Fibroblast of the aortic adventitia (primary cell): Measurements from ENCODE around the gene BCO2. TPM values are rescaled to one million over a fixed set of nuclear protein-coding genes. Genes with fewer than 3 reads are reported as not detected.
A peak's percentile ranks its signal among the peaks of the same experiment; 100 is the strongest.

Experiments used
- DNase-seq: peaks from one replicate; pipeline ENCODE4 v3.0.0-alpha.2; 2010; ENCODE audit warnings: low read depth
- H3K4me3 ChIP-seq: 2 replicates; pipeline ENCODE4 v1.5.1; 2011; ENCODE audit warnings: low read depth, mild to moderate bottlenecking, control low read depth, low read length, moderate library complexity
- CTCF ChIP-seq: IDR thresholded peaks from 2 replicates; pipeline ENCODE4 v1.5.1; 2011; ENCODE audit warnings: mild to moderate bottlenecking, low read length, control low read depth, inconsistent platforms; ENCODE audit not compliant: insufficient read depth
- total RNA-seq: library from RNA; depleted of rRNA; stranded (reverse); fragments of >200 nt; gene quantifications from 2 replicates; pipeline ENCODE4 v1.2.3, GENCODE V29; 2012; ENCODE audit warnings: low replicate concordance

BCO2 gene
- total RNA-seq, 1 donor = 1.5 TPM

DNA sequence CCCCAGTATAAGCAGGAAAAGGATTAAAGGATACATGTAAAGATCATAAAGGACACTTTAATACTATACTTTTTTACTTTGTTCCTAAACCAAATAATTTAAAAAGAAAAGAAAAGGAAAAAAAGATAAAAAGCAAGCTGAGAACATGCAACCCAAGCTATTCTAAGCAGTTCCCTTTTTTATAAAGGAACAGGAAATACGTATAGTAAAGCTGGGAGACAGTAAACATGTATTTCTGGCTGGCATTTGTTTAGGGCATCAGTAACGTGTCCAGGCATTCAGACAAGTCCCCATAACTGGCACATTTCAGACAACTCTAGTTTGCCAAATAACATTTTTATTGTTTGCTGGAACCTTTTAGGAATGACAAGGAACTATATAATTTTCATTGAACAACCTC is 24.9 kb downstream of the BCO2 start:
- no peak for TF ChIP-seq CTCF
- no peak overlapping the region for H3K4me3 ChIP-seq
- no peak for DNase-seq

- H3K4me3 ChIP-seq = no peak overlapping the region
- DNase-seq = no peak
- no peak for TF ChIP-seq CTCF
Measured at GRCh38 chr11:112206071-112206470, 30.8 kb downstream of the BCO2 start.

GRCh38 chr11:112210890-112211289 is 35.6 kb downstream of the BCO2 start:
- no peak for TF ChIP-seq CTCF
- no peak for DNase-seq
- no peak overlapping the region for H3K4me3 ChIP-seq

DNA sequence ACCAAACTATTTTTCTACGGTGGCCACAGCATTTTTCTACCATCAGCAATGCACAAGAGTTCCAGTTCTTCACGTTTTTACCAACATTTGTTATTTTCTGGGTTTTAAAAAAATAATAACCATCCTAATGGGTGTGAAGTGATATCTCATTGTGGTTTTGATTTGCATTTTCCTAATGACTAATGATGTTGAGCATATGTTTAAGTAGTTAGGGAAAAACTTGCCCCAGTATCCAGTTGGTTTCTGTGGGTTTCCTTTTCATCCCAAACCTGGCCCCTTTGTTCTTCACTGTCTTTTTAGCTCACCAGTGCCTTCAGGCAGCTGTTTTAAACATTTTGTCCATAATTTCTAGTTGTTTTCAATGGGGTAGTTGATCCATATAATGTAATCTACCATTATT is 36.2 kb downstream of the BCO2 start:
- H3K4me3 ChIP-seq = no peak overlapping the region
- no peak for TF ChIP-seq CTCF
- DNase-seq = no peak

GRCh38 chr11:112212290-112212689 is 37.0 kb downstream of the BCO2 start:
- TF ChIP-seq CTCF = no peak
- no peak for DNase-seq
- no peak overlapping the region for H3K4me3 ChIP-seq

GRCh38 chr11:112212710-112213109 is 37.4 kb downstream of the BCO2 start:
- no peak for TF ChIP-seq CTCF
- no peak for DNase-seq

DNA sequence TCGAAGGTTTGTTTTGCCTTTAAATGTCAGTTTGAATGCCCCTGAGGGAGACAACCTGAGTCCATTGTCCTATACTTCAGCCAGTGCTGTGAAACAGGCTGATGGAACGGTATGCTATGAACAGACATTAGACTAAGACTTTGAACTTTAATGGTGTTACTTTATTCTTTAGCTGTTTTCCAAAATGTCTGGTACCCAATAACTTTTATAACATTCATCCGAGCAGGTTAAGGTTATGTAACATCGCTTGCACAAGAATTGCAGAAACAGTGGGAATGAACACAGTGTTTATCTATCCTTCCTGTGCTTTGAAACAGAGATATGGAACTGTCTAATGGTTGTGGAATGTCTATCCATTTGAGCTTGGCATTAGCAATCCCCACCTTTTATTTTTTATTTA is 38.4 kb downstream of the BCO2 start:
- no peak overlapping the region for H3K4me3 ChIP-seq
- peak; percentile 52 for DNase-seq
- TF ChIP-seq CTCF = no peak

More at GRCh38 chr11:112212710-112213109, 37.4 kb downstream of the BCO2 start:
- no peak overlapping the region for H3K4me3 ChIP-seq
